Hematopoietic multipotent progenitor cell treated with erythropoietin and hydrocortisone succinate and interleukin-3 and kit ligand, for 15 days (in vitro differentiated cells): Measurements from ENCODE around the gene INO80B.
"Not testable (repeated sequence)": the region's sequence is repeated elsewhere in the genome, so short reads cannot be mapped to it uniquely, and the experiment has no call there.

Experiments used
- DNase-seq: peaks from one replicate; pipeline ENCODE4 v3.0.0-alpha.2; 2015; ENCODE audit warnings: low spot score

INO80B gene

GRCh38 chr2:74426181-74426758 lies 28.6 kb upstream of the INO80B start:
- DNase-seq = no peak

DNA sequence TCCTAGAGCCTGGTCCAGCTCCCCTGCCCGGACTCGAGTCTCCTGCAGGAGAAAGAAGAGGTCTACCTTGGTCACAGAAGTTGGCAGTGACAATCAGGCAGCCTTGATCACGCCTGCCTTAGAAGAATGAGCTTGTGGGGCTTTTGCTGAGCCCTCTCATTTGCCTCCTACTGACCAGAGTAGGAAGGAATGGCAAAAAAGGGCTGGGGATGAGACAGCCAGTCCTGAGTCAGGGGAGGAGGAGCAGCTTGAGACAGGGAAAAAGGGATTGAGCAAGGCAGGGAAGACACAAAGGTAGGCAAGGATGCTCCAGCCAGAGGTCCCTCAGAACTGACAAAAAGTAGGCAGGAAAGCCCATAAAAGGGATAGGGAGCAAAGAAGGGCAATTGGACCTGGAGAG lies 27.3 kb upstream of the INO80B start:
- no peak for DNase-seq

GRCh38 chr2:74428675-74429074 lies 26.2 kb upstream of the INO80B start:
- no peak for DNase-seq

DNA sequence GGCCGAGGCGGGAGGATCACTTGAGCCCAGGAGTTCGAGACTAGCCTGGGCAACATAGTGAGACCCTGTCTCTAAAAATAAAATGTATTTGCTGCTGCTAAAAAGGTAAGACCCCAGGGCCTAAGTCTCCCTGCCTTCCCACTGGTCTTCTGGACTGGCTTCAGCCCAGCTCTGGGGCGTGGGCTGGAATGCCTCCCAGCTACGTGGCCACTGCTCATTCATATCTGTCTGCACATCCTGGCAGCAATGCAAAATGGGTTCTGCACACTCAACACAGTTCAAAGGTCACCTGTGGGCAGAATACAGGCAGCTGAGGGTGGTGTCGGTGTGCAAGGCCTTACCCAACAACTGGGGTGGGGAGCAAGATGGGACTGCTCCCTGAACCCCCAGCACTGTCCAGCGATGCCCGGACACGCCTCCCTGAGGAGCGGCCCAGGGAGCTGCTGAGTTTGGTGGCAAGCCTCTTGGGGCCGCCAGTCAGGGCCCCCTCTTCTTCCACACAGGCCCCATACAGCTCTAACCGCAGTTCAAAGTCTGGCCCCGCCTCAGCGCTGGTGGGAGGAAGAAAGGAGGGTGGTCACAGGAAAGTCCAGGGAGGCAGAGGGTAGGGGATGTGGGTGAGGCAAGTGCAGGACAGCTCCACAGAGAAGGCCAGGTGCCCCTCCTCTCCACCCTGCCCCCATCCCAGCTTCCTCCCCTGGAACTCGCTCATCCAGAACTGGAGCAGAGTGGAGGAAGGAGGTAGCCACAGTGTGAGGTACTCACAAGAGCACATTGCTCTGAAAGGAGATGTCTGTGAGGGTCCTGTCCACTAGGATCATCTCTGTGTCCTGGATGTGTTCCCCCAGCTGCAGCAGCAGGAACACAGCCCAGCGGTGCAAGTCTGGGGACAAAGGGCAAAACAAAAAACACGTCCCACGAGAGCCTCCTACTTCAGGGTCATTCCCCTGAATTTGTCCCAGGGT lies 25.1 kb upstream of the INO80B start:
- DNase-seq = no peak

DNA sequence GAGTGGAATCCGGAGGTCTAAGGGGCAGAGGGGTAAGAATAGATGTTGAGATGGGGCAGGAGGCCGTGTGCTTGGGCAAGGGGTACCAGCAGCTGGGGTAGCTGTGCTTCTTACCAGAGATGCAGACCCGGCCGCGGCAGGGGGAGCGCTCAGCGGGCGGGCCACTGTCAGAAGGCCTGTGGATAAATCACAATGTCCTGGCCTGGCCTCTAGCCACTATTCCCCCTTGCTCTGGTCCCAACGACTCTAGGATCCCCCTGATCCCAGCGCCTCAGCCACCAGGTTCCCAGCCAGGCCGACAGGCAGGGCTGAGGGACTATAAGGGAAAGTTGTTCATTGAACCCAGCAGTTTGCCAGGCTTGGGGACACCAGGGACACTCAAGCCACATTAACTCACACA lies 24.4 kb upstream of the INO80B start:
- DNase-seq = no peak

DNA sequence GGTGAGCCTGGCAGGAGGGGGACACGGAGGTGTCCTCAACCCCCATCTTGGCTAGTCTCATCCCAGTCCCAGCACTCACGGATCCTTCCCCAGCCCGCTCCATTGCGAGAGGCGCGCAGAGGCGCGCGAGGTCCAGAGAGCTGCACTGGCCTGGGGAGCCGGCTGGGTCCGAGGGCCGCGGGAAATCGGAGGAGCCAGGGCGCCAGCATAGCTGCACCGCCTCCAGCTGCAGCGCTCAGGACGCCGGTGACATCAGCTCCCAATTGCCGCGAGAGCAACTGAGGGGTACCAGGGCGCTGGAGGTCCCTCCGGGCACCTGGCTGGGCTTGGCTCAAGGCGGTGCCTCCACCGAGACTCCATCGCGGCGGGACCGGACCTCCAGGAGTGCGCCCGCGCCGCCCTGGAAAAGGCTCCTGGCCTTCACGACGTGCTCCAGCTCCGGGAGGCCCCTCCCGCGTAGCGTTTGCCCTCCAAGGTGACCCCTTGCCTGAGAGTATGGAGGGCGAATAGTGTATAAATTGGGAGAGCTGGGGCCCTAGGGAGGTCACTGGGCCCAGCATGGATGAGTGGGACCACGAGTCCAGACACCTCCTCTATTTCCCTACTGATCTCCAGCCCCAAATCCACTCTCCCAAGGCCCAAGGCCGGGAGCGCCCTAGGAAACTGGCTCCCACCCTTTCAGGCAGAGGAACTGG lies 18.6 kb upstream of the INO80B start:
- no peak for DNase-seq

DNA sequence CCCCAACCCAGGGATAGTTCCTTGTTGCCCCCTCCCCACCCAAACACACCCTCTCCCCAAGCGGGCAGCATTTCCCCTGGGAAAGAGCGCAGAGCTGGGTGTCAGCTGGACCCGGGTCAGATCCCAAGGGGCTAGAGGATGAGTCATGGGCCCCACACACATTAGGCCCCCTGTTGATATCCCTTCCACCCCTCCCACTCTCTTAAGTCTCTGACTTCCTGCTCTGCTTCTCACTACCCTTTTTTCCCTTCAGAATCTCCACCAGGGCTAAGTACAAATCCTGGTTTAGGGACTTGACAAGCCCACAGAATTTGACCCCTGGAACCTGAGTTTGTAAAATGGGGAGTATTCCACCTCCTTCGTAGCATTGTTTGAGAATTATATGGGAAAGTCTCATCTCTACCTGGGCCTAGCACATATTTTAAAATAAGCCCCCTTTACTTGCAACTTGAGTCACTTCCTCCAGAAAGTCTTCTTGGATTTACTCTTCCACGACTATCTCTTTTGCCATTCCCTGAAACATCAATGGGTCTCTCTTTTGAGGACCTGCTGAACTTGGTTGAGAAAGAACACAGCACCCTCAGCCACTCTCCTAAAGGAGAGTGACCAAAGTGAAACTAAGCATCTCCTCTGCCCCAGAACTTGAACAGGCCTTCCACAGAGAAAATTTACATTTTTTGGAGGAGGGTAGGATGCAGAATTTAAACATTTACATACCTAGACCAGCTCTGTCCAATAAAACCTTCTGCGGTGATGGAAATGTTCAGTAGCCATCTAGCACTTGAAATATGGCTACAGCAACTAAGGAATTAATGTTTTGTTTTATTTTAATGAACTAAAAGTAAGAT lies 17.8 kb upstream of the INO80B start:
- DNase-seq = no peak

DNA sequence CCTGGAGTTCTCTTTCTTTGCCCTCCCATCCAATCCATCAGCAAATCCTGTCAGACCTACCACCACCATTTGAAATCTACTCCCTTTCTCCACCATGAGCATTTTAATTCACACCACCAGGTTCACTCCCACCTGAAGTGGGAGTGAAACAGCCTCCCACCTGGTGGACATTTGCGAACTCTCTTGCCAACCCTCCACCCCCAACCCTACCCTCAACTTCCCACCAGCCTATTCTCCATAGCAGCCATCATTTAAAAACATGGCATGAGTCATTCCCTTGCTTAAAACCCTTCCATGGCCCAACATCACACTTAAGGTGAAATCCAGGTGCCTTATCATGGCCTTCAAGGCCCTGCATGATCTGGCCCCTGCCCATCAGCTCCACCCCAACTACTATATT lies 16.6 kb upstream of the INO80B start:
- DNase-seq = no peak

GRCh38 chr2:74439373-74439772 lies 15.5 kb upstream of the INO80B start:
- DNase-seq = no peak

- DNase-seq = no peak
Measured at GRCh38 chr2:74439803-74440377, 15.0 kb upstream of the INO80B start.

GRCh38 chr2:74440378-74441169 lies 14.3 kb upstream of the INO80B start:
- DNase-seq = no peak

- DNase-seq = no peak
Measured at GRCh38 chr2:74441170-74441689, 13.7 kb upstream of the INO80B start.

DNA sequence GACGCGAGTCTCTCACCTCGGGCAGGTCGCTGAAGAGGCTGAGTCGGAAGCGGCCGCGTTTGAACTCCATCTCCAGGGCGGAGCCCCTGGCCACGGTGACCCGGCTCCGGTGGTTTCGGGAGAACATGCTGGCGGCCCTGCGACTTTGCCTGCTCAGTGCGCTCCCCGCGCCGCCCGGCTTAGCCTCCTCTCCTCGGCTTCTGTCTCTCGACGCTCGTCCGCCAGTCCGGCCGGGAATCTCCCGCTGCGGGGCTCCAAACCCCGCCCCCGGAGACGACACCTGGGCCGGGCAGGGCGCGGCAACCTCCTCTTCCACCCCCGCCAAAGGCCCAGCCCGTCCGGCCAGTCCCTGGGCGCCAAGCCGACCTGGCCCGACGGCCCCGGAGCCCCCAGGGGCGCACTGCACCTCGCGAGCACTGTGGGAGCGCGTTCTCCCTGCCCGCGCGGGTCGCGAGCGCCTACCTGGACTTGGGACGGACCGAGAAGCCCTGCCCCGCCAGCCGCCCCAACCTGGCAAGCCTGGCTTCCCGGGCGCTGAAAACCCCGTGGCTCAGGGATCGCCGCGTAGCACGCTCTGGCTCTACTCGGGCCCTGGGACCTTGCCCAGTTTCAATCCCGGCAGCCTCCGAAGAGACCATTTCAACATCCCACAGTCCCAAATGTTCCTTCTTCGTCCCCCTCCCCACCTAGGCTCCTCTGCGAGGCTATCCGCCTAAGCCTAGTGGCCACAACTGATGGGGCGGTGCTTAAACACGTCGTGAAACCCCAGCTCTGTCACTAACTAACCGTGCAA lies 13.0 kb upstream of the INO80B start, which contains the start of gene RTKN:
RTKN (minus strand) TSS at position 248 of the 793 bp plus-strand sequence; CDS start at position 127, 121 bp downstream.
- DNase-seq = no peak

GRCh38 chr2:74442483-74443297 lies 12.2 kb upstream of the INO80B start:
- DNase-seq = not testable (repeated sequence)

DNA sequence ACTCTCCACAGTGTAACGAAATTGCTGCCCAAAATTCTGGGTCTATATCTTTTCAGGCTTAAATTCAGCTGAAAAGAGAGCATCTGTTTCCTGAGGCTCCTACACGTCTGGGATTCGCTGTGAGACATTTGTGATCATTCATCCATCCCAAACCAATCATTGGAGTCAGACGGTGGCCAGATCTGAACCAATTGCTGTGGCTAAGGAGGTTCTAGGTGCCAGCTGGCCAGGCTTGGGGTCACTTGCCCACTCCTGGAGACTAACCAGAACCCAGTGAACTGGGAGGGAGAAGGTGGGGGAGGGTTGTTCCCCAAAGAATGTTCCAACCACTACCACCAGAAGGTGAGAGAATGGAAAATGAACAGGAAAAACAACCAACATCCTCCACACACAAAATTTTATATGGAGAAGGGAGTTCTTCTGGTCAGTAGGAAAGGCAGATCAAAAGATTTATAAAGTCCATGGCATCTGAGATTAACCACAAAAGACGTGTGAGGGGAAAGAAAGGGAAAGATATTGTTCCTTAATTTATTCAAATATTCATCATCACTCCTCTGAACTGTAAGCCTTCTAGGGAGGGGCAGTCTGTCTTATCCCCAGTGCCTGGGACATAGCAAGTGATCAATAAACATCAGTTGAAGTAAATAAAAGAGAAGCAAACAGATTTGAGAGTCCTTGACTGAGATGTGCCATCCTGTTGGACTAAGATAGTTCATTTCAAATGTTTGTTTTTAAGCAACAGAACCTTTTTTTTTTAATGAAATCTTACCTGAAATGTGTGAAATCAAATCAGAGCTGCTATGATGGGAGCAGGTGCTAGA lies 10.2 kb upstream of the INO80B start:
- no peak for DNase-seq

DNA sequence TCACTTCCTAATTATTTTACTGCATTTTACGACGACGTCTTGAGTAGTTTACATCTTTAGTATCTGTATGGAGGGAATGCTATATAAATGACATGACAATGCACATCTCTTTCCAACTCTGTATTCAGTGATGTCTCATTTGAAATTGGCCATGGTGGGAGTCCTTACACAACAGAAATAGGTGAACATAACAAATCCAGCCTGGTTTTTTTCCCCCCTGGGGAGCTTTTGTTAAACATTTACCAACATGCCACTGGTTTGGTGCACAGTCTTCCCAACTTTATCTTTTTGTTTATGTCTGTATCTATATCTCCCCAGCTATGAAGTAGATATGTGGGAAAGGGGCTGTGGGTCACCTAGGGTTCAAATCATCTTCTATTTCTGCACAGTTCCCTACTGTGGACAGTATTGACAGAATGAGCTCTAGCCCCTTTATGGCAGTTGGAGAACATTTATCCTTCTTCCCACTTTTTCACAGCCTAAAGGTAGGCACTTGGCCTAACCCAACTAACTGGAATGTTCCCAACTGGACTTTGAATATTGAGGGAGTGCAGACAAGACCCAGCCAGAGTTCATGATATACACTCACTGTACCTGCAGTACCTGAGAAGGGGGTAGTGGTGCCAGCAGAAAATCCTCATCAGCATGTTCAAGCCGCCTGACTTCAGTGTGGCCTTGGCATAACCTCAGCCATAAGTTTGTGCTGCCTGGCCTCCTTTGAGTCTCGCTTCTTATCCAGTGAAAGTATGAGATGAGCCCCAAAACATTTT lies 7.5 kb upstream of the INO80B start:
- no peak for DNase-seq

- no peak for DNase-seq
Measured at GRCh38 chr2:74448771-74449170, 6.1 kb upstream of the INO80B start.
